ENCODE data around the gene CNNM2. TPM values are rescaled to one million over a fixed set of nuclear protein-coding genes. Genes with fewer than 3 reads are reported as not detected.
A peak's percentile ranks its signal among the peaks of the same experiment; 100 is the strongest.
"Not testable (repeated sequence)": the region's sequence is repeated elsewhere in the genome, so short reads cannot be mapped to it uniquely, and the experiment has no call there.

The CNNM2 gene
- total RNA-seq, 4 donors from 2014 or later, result 15.2 to 19.2 (median 15.9) TPM

DNA sequence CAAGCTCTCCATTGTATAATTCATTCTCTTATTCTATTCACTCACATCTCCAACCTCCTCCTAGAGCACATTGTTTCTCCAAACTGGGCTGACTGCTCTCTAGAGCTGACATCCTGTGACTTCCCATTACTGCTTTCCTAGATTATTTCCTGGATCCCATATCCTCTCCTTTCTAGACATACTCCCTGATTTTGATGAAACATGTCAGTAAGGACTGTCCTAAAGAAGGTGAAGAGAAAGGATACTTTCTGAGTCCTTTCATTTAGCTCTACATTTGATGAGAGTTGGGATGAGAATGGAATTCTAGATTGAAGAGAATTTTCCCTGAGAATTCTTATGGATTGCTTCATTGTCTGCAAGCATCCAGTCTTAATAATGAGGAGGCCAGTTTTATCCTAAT is 78.8 kb downstream of the CNNM2 start:
- Histone ChIP-seq H3K9me3 (no peaks in the 10 kb centered on the region), H3K4me1 (peaks cover 4 to 7% of the 10 kb centered on the region in 2 donors), H3K27me3 (no peaks in the 10 kb centered on the region), H3K4me3 (replicated peaks in 1 of 3) (no peak overlapping the region), H3K27ac (no peak overlapping the region), H3K36me3 (no peaks in the 10 kb centered on the region)
- intact Hi-C loops (cut with DNase I), result no loop called here
- TF ChIP-seq POLR2A (IDR thresholded peaks at IDR 0.05), result no peak
- TF ChIP-seq, protein P1, sequence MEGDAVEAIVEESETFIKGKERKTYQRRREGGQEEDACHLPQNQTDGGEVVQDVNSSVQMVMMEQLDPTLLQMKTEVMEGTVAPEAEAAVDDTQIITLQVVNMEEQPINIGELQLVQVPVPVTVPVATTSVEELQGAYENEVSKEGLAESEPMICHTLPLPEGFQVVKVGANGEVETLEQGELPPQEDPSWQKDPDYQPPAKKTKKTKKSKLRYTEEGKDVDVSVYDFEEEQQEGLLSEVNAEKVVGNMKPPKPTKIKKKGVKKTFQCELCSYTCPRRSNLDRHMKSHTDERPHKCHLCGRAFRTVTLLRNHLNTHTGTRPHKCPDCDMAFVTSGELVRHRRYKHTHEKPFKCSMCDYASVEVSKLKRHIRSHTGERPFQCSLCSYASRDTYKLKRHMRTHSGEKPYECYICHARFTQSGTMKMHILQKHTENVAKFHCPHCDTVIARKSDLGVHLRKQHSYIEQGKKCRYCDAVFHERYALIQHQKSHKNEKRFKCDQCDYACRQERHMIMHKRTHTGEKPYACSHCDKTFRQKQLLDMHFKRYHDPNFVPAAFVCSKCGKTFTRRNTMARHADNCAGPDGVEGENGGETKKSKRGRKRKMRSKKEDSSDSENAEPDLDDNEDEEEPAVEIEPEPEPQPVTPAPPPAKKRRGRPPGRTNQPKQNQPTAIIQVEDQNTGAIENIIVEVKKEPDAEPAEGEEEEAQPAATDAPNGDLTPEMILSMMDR (IDR thresholded peaks at IDR 0.05), result no peak
- no peak for DNase-seq

DNA sequence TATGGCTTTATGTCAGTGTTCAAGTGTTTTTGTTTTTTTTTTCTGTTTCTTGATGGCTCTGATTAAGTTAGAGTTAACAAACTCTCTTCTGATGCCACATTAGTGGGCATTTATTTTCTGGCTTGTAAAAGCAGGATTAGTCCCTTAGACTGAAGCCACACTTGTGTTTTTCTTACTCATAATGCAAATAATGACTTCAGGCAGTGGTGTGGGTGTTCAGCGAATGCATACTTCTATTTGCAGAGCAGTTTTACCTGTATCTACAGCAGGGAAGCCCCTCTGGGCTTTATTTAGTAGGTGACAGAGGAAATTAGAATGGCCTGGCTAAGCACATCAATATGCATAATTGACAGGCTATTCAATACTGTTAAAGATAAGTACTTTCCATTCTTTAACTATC is 79.9 kb downstream of the CNNM2 start:
- H3K27ac ChIP-seq, result no peak overlapping the region
- peaks cover 4 to 7% of the 10 kb centered on the region in 2 donors for H3K4me1 ChIP-seq
- TF ChIP-seq POLR2A (IDR thresholded peaks at IDR 0.05), result no peak
- 82 to 97% methylated on average over 1 of the region's 1 CpG for WGBS, 2 donors
- intact Hi-C loops (cut with DNase I), result no loop called here
- H3K27me3 ChIP-seq, result no peaks in the 10 kb centered on the region
- H3K9me3 ChIP-seq, result no peaks in the 10 kb centered on the region
- DNase-seq, result no peak
- no peaks in the 10 kb centered on the region for H3K36me3 ChIP-seq
- no peak overlapping the region for H3K4me3 ChIP-seq (replicated peaks in 1 of 3)

GRCh38 chr10:102998399-102998907 is 80.4 kb downstream of the CNNM2 start:
- intact Hi-C loops (cut with DNase I), result no loop called here
- H3K9me3 ChIP-seq, result no peaks in the 10 kb centered on the region
- H3K27me3 ChIP-seq, result no peaks in the 10 kb centered on the region
- no peak for TF ChIP-seq POLR2A (IDR thresholded peaks at IDR 0.05)
- TF ChIP-seq, protein P1 (IDR thresholded peaks at IDR 0.05), result no peak
- no peak for DNase-seq
- H3K27ac ChIP-seq, result no peak overlapping the region
- no peak overlapping the region for H3K4me3 ChIP-seq (replicated peaks in 1 of 3)
- no peaks in the 10 kb centered on the region for H3K36me3 ChIP-seq
- WGBS, 2 donors, result 94 to 97% methylated on average over 7 of the region's 7 CpGs
- H3K4me1 ChIP-seq, result peaks cover 4 to 7% of the 10 kb centered on the region in 2 donors

- intact Hi-C loops (cut with DNase I); H3K4me1 ChIP-seq; H3K27me3 ChIP-seq; H3K27ac ChIP-seq; DNase-seq; H3K4me3 ChIP-seq (replicated peaks in 1 of 3); H3K36me3 ChIP-seq; H3K9me3 ChIP-seq: not testable (repeated sequence)
- 95 to 96% methylated on average over 7 of the region's 7 CpGs for WGBS, 2 donors
These were observed 82.0 kb downstream of the CNNM2 start for GRCh38 chr10:103000050-103000449.

GRCh38 chr10:103007017-103007416 is 88.9 kb downstream of the CNNM2 start:
- DNase-seq, result no peak
- WGBS, 2 donors, result 96 to 98% methylated on average over 5 of the region's 5 CpGs
- no peak overlapping the region for H3K4me3 ChIP-seq (replicated peaks in 1 of 3)
- no peaks in the 10 kb centered on the region for H3K9me3 ChIP-seq
- H3K36me3 ChIP-seq, result no peaks in the 10 kb centered on the region
- intact Hi-C loops (cut with DNase I), result no loop called here
- no peaks in the 10 kb centered on the region for H3K4me1 ChIP-seq
- no peak for TF ChIP-seq POLR2A (IDR thresholded peaks at IDR 0.05)
- TF ChIP-seq, protein P1 (IDR thresholded peaks at IDR 0.05), result no peak
- no peak overlapping the region for H3K27ac ChIP-seq
- H3K27me3 ChIP-seq, result no peaks in the 10 kb centered on the region

DNA sequence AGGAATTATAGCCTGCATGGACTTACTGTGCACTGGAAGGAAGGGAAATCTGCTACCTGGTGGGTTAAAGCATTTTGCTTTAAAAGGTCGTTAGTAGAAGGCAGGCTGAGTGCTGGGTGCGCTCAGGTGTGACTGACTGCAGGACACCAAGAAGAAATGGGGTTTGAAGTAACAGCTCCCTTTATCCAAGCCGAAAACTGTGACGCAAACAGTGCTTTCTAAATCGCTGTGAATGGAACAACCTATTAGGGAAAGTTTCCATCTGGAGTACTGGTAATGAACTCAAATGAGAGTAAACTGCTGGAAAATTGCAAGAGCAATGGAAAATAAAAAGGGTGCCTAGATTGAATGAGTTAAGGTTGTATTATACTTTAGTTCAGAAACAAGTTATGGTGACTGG is 95.3 kb downstream of the CNNM2 start:
- DNase-seq, result peak; percentile 59 to 65
- H3K4me3 ChIP-seq (replicated peaks in 1 of 3), result no peak overlapping the region
- no peaks in the 10 kb centered on the region for H3K9me3 ChIP-seq
- intact Hi-C loops (cut with DNase I), result no loop called here
- peaks cover 4 to 7% of the 10 kb centered on the region in 2 donors for H3K4me1 ChIP-seq
- no peaks in the 10 kb centered on the region for H3K36me3 ChIP-seq
- 35 to 45% methylated on average over 5 of the region's 5 CpGs for WGBS, 2 donors
- peak overlapping the region in 2 of 3 donors; percentile 7 to 56 for H3K27ac ChIP-seq
- H3K27me3 ChIP-seq, result no peaks in the 10 kb centered on the region
- TF ChIP-seq, protein P1 (IDR thresholded peaks at IDR 0.05), result no peak
- TF ChIP-seq POLR2A (IDR thresholded peaks at IDR 0.05), result peak in 1 of 2 donors; percentile 15
